ENCODE data around the gene TMBIM1. TPM values are rescaled to one million over a fixed set of nuclear protein-coding genes. Genes with fewer than 3 reads are reported as not detected.

TMBIM1 gene
- total RNA-seq, 1 experiment from 2014 or later: 114 TPM

- TF ChIP-seq, protein P1, sequence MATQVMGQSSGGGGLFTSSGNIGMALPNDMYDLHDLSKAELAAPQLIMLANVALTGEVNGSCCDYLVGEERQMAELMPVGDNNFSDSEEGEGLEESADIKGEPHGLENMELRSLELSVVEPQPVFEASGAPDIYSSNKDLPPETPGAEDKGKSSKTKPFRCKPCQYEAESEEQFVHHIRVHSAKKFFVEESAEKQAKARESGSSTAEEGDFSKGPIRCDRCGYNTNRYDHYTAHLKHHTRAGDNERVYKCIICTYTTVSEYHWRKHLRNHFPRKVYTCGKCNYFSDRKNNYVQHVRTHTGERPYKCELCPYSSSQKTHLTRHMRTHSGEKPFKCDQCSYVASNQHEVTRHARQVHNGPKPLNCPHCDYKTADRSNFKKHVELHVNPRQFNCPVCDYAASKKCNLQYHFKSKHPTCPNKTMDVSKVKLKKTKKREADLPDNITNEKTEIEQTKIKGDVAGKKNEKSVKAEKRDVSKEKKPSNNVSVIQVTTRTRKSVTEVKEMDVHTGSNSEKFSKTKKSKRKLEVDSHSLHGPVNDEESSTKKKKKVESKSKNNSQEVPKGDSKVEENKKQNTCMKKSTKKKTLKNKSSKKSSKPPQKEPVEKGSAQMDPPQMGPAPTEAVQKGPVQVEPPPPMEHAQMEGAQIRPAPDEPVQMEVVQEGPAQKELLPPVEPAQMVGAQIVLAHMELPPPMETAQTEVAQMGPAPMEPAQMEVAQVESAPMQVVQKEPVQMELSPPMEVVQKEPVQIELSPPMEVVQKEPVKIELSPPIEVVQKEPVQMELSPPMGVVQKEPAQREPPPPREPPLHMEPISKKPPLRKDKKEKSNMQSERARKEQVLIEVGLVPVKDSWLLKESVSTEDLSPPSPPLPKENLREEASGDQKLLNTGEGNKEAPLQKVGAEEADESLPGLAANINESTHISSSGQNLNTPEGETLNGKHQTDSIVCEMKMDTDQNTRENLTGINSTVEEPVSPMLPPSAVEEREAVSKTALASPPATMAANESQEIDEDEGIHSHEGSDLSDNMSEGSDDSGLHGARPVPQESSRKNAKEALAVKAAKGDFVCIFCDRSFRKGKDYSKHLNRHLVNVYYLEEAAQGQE (IDR thresholded peaks at IDR 0.05; ENCODE audit: insufficient read depth in 1 of 2, low read depth in 2 of 2, low read length in 1 of 2): no peak
- TF ChIP-seq TCF7L2 (IDR thresholded peaks at IDR 0.05; ENCODE audit: low read depth, low read length) (no peak), POLR2AphosphoS5 (IDR thresholded peaks at IDR 0.05; ENCODE audit: low read depth, low read length) (no peak), SIN3A (IDR thresholded peaks at IDR 0.05; ENCODE audit: borderline replicate concordance, insufficient read depth, low read depth, low read length) (no peak), CTCF (IDR thresholded peaks at IDR 0.05) (no peak)
- ChIA-PET POLR2A (no interaction called here), CTCF (interaction anchor here (1.0 kb wide), 1 partner anchor 61 kb away, joined by 4 read pairs; no protein-coding TSS in a partner anchor)
- H3K27me3 ChIP-seq (ENCODE audit: control insufficient read depth, insufficient read depth, low read length): no peaks in the 10 kb centered on the region
- in situ Hi-C loops (cut with HindIII; ENCODE audit: low pct_unique_long_range_greater_than_20kb, low sequenced_read_pairs): no loop called here
- DNase-seq (ENCODE audit: low read depth, low spot score) (no peak), ATAC-seq (no peak)
- no TSS peak for BruUV-seq (replicated peaks)
- no peak overlapping the region for H3K4me3 ChIP-seq (ENCODE audit: low read depth in 2 of 2, low read length in 2 of 2)
- H3K27ac ChIP-seq (ENCODE audit: low read length): no peak overlapping the region
- H3K9me3 ChIP-seq (ENCODE audit: control insufficient read depth, insufficient read depth, low read depth, low read length): no peaks in the 10 kb centered on the region
- intact Hi-C loops (cut with micrococcal nuclease; ENCODE audit: unreplicated experiment): loop anchor here (10.0 kb wide), 1 partner anchor 170 kb away; no protein-coding TSS in a partner anchor
- H3K4me1 ChIP-seq (ENCODE audit: control insufficient read depth, insufficient read depth, low read length): peaks cover 31% of the 10 kb centered on the region
- no peaks in the 10 kb centered on the region for H3K36me3 ChIP-seq (ENCODE audit: control insufficient read depth, insufficient read depth, low read length)
Observed at GRCh38 chr2:218295029-218295428, 2.7 kb upstream of the TMBIM1 start.

- CTCF ChIA-PET: interaction anchor here (1.0 kb wide), 1 partner anchor 62 kb away, joined by 4 read pairs; no protein-coding TSS in a partner anchor
- no peak for ATAC-seq
Observed at GRCh38 chr2:218294430-218295022, 2.2 kb upstream of the TMBIM1 start.

More at GRCh38 chr2:218294430-218295022, 2.2 kb upstream of the TMBIM1 start:
- Histone ChIP-seq H3K4me3 (ENCODE audit: low read depth in 2 of 2, low read length in 2 of 2) (no peak overlapping the region), H3K4me1 (ENCODE audit: control insufficient read depth, insufficient read depth, low read length) (peaks cover 36% of the 10 kb centered on the region), H3K27me3 (ENCODE audit: control insufficient read depth, insufficient read depth, low read length) (no peaks in the 10 kb centered on the region), H3K9me3 (ENCODE audit: control insufficient read depth, insufficient read depth, low read depth, low read length) (no peaks in the 10 kb centered on the region), H3K27ac (ENCODE audit: low read length) (no peak overlapping the region), H3K36me3 (ENCODE audit: control insufficient read depth, insufficient read depth, low read length) (no peaks in the 10 kb centered on the region)
- BruUV-seq (replicated peaks): no TSS peak
- POLR2A ChIA-PET: no interaction called here
- TF ChIP-seq, protein P1 (IDR thresholded peaks at IDR 0.05; ENCODE audit: insufficient read depth in 1 of 2, low read depth in 2 of 2, low read length in 1 of 2): no peak
- TF ChIP-seq SIN3A (IDR thresholded peaks at IDR 0.05; ENCODE audit: borderline replicate concordance, insufficient read depth, low read depth, low read length) (no peak), CTCF (IDR thresholded peaks at IDR 0.05) (no peak), POLR2AphosphoS5 (IDR thresholded peaks at IDR 0.05; ENCODE audit: low read depth, low read length) (no peak), TCF7L2 (IDR thresholded peaks at IDR 0.05; ENCODE audit: low read depth, low read length) (no peak)
- no peak for DNase-seq (ENCODE audit: low read depth, low spot score)
- in situ Hi-C loops (cut with HindIII; ENCODE audit: low pct_unique_long_range_greater_than_20kb, low sequenced_read_pairs): no loop called here
- intact Hi-C loops (cut with micrococcal nuclease; ENCODE audit: unreplicated experiment): loop anchor here (10.0 kb wide), 1 partner anchor 170 kb away; no protein-coding TSS in a partner anchor
